GM20000 (cell line): ENCODE measurements around the gene WNT3A.

Experiments used
- DNase-seq: peaks from one replicate; pipeline ENCODE4 v3.0.0; 2012; ENCODE audit warnings: low spot score
- TF ChIP-seq, protein P1 (sequence below): IDR thresholded peaks from 2 replicates; pipeline ENCODE4 v1.5.1; 2012; ENCODE audit warnings: mild to moderate bottlenecking, control low read depth; ENCODE audit errors: extremely low read depth, missing control alignments

Gene WNT3A

DNA sequence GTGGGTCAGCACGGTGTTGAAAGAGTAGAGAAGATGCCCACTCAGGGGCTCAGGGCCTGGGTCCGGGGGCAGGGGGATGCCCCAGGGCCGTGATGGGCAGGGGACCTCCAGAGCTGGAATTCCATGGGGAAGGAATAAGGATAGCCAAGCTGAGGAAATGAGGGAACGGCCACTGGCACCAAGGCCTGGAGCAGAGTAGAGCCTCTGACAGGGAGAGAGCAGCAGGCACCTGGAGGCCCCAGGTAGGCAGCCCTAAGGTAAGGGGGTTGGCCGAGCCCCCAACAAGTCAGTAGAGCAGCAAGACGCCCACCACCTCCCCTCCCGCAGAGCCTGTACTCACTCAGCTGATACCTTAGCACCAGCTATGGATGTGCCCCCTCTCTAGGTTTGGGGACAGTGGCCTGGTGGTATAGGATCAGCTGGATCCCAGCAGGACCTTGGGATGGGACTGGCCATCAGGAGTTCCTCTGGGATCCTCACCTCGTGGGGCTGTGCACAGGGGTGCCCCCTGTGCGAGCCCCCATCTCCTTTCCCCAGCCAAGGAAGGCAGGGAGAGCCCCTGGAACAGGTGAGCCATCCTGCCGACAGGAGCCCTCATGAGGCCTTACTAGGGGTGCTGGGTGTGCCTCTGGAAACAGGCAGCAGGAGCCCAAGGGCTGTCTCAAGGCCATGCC lies 54.8 kb downstream of the WNT3A start:
- no peak for DNase-seq
- TF ChIP-seq, protein P1, sequence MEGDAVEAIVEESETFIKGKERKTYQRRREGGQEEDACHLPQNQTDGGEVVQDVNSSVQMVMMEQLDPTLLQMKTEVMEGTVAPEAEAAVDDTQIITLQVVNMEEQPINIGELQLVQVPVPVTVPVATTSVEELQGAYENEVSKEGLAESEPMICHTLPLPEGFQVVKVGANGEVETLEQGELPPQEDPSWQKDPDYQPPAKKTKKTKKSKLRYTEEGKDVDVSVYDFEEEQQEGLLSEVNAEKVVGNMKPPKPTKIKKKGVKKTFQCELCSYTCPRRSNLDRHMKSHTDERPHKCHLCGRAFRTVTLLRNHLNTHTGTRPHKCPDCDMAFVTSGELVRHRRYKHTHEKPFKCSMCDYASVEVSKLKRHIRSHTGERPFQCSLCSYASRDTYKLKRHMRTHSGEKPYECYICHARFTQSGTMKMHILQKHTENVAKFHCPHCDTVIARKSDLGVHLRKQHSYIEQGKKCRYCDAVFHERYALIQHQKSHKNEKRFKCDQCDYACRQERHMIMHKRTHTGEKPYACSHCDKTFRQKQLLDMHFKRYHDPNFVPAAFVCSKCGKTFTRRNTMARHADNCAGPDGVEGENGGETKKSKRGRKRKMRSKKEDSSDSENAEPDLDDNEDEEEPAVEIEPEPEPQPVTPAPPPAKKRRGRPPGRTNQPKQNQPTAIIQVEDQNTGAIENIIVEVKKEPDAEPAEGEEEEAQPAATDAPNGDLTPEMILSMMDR = no peak

GRCh38 chr1:228062085-228062791 lies 55.4 kb downstream of the WNT3A start:
- TF ChIP-seq, protein P1 = no peak
- no peak for DNase-seq

DNA sequence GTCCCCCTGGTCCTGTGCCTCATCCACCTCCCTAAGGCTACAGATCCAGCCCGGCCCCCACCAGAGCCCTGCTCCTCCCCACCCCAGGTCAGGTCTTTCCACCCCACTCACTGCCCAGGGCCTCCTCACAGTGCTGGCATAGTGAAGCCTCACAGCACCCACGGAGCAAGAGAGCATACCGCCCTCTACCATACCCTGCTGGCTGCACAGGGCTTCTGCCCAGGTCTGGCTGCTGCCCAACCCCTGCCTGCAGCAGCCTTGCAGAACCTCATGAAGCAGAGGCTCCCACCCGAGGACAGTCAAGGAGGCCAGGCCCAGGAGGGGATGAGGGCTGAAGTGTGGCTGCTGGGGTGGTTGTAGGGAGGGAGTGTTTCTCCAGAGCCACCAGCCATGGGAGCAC lies 56.0 kb downstream of the WNT3A start:
- DNase-seq = no peak
- TF ChIP-seq, protein P1 = no peak

GRCh38 chr1:228063251-228064191 lies 56.7 kb downstream of the WNT3A start:
- no peak for DNase-seq
- TF ChIP-seq, protein P1 = no peak

- DNase-seq = no peak
- TF ChIP-seq, protein P1 = no peak
These were observed 57.5 kb downstream of the WNT3A start for GRCh38 chr1:228064296-228064695.

DNA sequence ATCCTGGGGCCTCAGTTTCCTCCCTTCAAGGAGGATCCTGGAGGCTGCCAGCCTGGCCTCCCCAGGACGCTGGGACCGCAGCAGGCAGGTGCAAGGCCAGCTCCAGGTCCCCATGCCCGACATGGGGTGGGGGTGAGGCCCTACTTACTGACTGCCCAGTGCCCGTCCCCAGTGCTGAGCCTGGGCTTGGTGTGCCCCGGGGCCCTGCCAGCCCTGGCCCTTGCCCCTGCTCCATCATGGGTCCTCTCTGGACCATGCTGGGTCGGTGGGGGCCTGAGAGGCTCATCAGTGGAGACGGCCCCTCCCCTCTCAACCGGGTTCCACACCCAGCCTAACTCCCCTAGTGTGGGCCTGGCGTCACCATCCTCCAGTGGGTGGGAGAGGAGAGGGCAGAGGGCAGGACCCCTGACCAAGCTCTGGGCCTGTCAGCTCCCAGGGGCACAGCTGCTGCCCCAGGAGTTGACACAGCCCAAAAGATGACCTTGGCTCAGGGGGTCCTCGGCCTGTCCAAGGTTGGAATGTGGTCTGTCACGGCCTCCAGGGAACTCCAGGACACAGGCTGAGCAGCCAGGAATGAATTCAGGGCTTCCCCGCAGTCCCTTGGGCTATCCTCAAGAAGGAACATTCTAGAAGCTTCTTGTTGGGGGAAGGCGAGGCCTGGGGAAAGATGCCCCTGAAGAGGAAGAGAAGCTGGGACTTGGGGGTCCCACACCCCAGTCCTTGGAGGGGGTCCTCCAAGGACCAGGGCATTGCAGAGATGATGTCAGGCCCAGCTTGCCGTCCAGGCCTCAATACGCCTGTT lies 58.1 kb downstream of the WNT3A start:
- no peak for DNase-seq
- TF ChIP-seq, protein P1 = no peak
